GM18951 (cell line): ENCODE measurements around the gene CDK13.
"Not testable (repeated sequence)": the region's sequence is repeated elsewhere in the genome, so short reads cannot be mapped to it uniquely, and the experiment has no call there.

Experiments used
- POLR2A ChIP-seq: IDR thresholded peaks from 4 replicates; pipeline ENCODE4 v1.6.1; 2011; ENCODE audit warnings: mild to moderate bottlenecking; ENCODE audit not compliant: insufficient read length, insufficient read depth; ENCODE audit errors: extremely low read depth
- in situ Hi-C: fragments of 300-500 bp; cut with MboI; formaldehyde crosslinking; loops from one replicate; pipeline ENCODE4 v1.12.0; 2022; ENCODE audit warnings: low sequenced_read_pairs, mixed read lengths, inconsistent platforms; ENCODE audit not compliant: unreplicated experiment

Gene CDK13

GRCh38 chr7:40105879-40106473, 155.9 kb downstream of the CDK13 start:
- TF ChIP-seq POLR2A: no peak
- in situ Hi-C loops: no loop called here

GRCh38 chr7:40115936-40116335, 165.9 kb downstream of the CDK13 start:
- in situ Hi-C loops: no loop called here
- TF ChIP-seq POLR2A: no peak

GRCh38 chr7:40117199-40117598, 167.1 kb downstream of the CDK13 start:
- in situ Hi-C loops: not testable (repeated sequence)

- in situ Hi-C loops: not testable (repeated sequence)
Measured at GRCh38 chr7:40118201-40118600, 168.1 kb downstream of the CDK13 start.

- in situ Hi-C loops: no loop called here
- no peak for TF ChIP-seq POLR2A
Measured at GRCh38 chr7:40120020-40120419, 170.0 kb downstream of the CDK13 start.

- in situ Hi-C loops: not testable (repeated sequence)
Measured at GRCh38 chr7:40122100-40122939, 172.3 kb downstream of the CDK13 start.

- no peak for TF ChIP-seq POLR2A
- in situ Hi-C loops: no loop called here
Measured at GRCh38 chr7:40122940-40123254, 172.8 kb downstream of the CDK13 start.

- TF ChIP-seq POLR2A: no peak
- in situ Hi-C loops: no loop called here
Measured at GRCh38 chr7:40133561-40134427, 183.7 kb downstream of the CDK13 start.

- TF ChIP-seq POLR2A: peak; percentile 76
- in situ Hi-C loops: no loop called here
Measured at GRCh38 chr7:40134428-40135316, 184.6 kb downstream of the CDK13 start, which contains the start of the genes MPLKIP and SUGCT. TSS of gene MPLKIP (minus strand) at chr7:40134622. CDS start at chr7:40134567, 55 bp downstream. TSS of gene SUGCT (plus strand) at chr7:40135005.

GRCh38 chr7:40135317-40135610, 185.2 kb downstream of the CDK13 start:
- no peak for TF ChIP-seq POLR2A
- in situ Hi-C loops: no loop called here

GRCh38 chr7:40137563-40137962, 187.5 kb downstream of the CDK13 start:
- in situ Hi-C loops: no loop called here
- TF ChIP-seq POLR2A: no peak

GRCh38 chr7:40138973-40139372, 188.9 kb downstream of the CDK13 start:
- no peak for TF ChIP-seq POLR2A
- in situ Hi-C loops: no loop called here

- in situ Hi-C loops: not testable (repeated sequence)
Measured at GRCh38 chr7:40139891-40140290, 189.8 kb downstream of the CDK13 start.

GRCh38 chr7:40141916-40142315, 191.9 kb downstream of the CDK13 start:
- in situ Hi-C loops: not testable (repeated sequence)

- in situ Hi-C loops: not testable (repeated sequence)
Measured at GRCh38 chr7:40145596-40146130, 195.6 kb downstream of the CDK13 start.
